ENCODE data around the gene AP3B1.

The AP3B1 gene

GRCh38 chr5:78294248-78295034, at the start of gene AP3B1:
Gene AP3B1, minus strand, starts transcription at chr5:78294698. Its CDS starts 119 bp downstream, at chr5:78294579.
- peak; percentile 97 for DNase-seq

DNA sequence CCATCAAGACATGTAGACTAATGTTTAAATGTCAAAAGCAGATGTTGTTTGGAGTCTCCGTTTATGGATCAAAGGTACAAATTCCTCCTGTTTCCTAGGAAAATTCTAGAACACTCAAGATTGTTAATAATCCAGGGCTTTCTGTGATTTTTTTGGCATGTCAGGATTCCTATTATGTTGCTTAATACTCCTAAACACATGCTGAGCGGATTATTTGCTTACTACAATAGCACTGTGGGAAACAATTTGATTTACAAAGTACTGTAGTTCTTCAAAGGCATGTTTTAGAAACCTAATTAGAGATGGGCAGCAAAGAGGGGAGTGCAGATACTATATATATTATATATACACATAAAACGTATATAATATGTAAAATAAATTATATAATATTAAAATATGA, 46.9 kb upstream of the AP3B1 start:
- no peak for DNase-seq

DNA sequence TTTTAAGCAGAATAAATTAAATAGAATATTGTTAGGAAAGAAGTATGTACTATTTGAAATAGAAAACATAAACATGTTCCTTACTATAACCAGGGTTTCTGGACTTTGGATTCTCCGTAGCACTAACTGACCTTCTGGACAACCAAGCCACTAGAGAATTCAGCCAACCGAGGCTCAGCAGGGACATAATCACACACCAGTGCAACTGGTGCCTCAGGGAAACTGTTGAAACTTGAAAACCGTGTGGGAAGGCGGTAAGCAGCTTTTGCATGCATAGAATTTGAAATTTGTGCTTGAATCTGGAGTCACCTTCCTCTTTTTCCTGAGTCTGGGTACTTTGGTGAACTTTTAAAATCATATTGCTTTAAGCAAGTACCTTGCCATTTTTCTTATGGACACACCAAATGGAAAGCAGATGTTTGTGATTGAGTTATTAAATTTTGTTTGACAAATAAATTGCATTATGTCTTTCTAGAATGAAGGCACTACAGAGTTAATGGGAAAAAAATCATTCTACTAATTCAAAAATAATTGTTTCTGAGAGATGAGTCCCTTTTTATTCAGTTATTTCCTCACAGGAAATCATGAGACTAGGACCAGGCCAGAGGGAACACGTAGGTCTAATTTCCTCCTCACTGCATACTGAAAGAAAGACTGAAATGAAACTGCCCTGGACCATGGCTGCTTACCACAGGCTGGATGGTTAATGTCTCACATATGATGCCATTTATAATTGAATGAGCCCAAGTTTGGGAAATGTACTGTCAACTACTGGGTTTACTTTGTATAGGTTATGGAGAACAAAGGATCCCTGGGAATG, 45.3 kb upstream of the AP3B1 start:
- DNase-seq: no peak

- DNase-seq: no peak
Measured at GRCh38 chr5:78336698-78337097, 42.2 kb upstream of the AP3B1 start.

DNA sequence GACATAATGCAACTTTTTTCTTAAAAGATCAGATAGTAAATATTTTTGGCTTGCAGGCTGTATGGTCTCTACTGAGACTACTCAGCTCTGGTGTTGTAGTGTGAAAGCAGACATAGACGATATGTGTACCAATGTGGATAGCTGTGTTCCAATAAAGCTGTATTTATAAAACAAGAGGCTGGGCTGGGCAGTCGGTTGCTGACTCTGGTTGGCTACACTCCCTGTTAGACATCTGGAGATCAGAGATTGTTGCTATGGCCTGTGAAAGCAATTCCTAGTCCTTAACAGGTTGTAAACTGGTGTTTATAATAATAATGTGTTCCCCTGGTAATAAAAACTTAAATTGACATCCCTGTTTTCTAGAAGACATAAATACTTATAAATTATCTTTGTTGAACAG, 41.5 kb upstream of the AP3B1 start:
- DNase-seq: no peak

DNA sequence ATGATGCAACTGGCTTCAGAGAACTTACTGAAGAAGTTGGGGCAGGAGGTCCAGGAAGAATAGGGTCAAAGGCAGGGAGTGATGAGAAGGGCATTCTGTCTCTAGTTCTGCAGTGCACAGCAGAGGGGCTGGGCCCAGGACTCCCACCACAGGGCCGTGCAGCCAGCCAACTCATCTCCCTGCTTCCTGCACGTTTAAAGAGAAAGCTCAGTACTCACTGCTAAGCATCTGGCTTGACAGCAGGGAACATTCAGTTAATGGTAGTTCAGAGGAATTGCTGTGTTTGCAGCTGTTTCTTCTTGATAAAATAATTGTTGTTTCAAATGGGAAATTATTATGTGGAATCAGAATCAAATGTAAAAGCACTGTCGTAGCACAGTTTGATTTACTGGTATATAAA, 40.3 kb upstream of the AP3B1 start:
- DNase-seq: no peak

DNA sequence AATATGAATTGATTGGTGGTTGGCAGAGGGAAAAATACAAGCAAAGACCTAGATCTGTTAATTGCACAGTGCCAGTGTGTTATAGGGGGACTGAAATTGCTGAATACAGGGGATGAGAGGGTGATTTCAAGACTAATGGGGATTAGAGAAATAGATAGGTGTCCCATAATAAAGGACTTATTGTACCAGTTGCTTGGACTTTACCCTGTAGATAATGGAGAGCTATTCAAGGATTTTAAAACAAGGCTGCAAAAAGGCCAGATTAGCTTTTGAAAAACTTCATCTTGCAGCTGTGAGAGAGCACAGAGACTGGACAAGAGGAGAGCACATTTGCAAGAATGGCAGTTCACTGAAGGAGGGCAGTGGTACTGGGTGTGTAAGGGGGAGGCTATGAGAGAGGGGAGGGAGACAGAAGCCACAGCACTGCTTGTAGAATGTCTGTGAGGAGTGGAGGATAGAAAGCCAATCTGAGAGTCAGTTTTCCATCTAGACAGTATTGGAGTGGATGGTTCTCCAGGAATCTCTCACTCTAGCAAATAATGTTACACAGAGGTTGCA, 37.1 kb upstream of the AP3B1 start:
- DNase-seq: no peak

DNA sequence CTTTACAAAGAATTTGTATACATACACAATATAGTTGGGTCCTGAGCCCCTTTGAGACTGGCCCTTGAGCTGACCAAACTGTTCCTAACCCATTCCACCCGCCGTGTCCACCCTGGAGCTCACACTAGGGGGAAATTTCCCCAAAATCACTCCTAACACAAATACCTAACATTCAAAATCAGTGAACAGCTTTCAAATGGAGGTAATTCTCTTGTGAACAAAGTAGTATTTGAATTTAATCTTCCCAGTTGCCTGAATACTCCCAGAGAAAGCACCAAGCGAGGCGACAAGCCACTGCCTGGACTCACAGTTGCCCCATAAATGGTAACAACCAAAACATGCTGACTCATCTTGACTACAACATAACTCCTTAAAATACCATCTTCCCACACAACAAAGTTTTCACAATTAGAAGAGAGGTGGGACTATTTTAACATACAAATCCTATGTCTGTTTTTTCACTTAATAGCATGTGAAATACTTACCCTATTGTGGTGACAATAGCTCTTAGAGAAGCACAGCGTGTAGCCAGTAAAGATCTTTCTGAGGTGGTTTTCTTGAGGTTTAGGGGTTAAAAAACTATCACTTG, 34.2 kb upstream of the AP3B1 start:
- DNase-seq: no peak

DNA sequence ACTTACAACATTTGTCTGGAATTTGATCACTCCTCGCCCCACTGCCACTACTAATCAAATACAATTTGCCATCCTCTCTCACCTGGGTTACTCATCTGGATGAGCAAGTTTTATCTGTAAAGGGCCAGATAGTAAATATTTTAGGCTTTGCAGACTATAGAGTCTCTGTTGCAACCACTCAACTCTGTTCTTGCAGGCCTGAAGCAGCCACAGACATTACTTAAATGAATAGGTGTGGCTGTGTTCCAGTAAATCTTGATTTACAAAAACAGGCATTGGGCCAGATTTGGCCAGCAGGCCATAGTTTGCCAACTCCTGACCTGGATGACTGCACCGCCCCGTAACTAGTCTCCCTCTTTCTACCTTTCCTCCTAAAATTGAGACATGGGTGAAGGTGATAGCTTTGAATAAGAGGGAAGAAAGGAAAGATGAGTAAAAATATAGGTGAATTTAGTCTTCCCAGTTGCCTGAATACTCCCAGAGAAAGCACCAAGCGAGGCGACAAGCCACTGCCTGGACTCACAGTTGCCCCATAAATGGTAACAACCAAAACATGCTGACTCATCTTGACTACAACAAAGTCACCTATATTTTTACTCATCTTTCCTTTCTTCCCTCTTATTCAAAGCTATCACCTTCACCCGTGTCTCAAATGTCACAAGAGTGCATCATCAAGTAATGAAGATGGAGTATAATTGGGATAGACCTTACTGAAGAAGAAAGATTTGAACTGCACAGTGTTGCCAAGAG, 33.4 kb upstream of the AP3B1 start:
- DNase-seq: no peak

DNA sequence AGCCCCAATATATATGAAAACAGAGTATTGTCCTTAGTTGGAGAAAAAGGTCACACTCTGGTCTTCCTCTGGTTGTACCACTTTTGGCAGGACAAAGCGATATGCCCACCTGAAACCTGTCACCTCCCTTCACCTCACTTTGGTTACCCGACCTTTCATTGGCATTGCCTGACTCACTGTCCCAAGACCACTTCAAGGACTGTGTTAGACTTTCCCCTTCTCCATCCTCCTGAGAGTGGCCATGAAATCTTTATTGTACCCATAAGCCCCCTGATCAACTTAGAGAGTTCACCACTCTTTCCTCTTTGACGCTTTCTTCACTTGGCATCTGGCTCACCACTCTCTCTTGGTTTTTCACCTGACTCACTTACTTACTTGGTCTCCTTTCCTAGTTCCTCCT, 32.4 kb upstream of the AP3B1 start:
- no peak for DNase-seq

GRCh38 chr5:78323241-78323640, 28.7 kb upstream of the AP3B1 start:
- DNase-seq: no peak

GRCh38 chr5:78320401-78320800, 25.9 kb upstream of the AP3B1 start:
- peak; percentile 26 for DNase-seq

DNA sequence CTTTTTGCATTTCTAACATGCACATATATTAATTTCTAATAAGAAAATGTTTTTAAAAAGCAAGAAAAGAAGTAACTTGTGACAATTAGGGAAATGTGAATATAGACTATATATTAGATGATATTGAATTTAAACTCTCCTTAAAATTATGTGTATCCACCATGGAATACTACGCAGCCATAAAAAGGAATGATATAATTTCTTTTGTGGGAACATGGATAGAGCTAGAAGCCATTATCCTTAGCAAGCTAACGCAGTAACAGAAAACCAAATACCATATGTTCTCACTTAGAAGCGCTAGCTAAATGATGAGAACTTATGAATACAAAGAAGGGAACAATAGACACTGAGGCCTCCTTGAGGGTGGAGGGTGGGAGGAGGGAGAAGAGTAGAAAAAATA, 23.8 kb upstream of the AP3B1 start:
- DNase-seq: no peak

GRCh38 chr5:78317515-78317914, 23.0 kb upstream of the AP3B1 start:
- no peak for DNase-seq

DNA sequence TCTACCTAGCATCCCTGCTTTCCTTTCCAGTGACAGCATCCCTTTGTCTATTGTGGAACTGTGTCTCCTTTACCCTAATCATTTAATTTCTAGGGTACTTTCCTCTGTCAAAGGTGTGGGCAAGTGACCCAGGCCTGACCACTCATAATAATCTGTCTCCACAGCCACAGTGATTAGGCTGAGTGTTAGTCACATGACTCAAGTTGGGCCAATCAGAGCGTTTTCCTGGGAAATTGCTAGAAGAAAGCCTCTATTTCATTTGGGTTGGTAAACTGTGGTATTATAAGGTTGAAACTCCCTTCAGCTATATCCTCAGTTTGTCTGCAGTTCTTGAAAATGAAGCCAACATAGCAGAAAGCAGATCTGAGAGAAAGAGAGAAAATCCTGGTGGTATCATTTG, 14.2 kb upstream of the AP3B1 start:
- DNase-seq: no peak

GRCh38 chr5:78300464-78301045, 6.1 kb upstream of the AP3B1 start:
- DNase-seq: peak; percentile 49

GRCh38 chr5:78295035-78295961, 800 bp upstream of the AP3B1 start:
- DNase-seq: peak; percentile 63

DNA sequence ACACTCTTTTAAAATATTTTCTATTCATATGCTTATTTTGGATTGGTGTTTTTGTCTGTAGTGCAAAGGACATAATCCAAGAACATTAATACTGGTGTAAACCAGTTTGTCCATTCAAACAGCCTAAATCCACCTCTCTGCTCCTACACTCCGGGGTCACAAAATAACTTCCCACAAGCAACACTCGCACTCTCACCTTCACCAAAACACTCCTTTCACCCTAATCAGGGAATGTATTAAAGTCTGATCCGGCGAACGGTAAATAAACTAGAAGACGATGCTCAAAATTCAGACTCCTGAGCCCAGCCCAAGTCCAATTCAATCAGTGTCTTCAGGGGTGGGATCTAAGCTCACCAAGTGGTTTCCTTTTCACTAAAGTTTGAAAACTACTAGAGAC, 649 bp downstream of the AP3B1 start:
- DNase-seq: no peak

GRCh38 chr5:78291687-78292086, 2.8 kb downstream of the AP3B1 start:
- no peak for DNase-seq

DNA sequence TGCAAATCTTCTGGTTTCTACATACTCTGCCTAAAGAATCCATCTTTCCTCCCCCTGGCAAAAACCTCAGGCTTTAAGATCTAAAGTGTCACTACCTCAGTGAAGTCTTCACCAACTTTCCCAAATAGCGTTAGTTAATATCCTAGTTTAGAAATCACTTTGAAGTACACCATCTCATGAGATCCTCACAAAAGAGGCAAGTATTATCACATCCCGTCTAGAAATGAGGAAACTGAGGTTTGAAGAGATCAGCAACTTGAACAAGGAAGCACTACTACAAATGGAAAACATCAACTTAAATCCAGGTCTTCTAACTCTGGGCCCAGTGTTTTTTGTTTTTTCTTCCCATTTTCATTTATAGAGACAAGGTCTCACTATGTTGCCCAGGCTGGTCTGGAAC, 4.6 kb downstream of the AP3B1 start:
- no peak for DNase-seq

GRCh38 chr5:78288246-78288645, 6.3 kb downstream of the AP3B1 start:
- no peak for DNase-seq

Data from CD4-positive, alpha-beta T cell treated with Interleukin-17A for 1 hour (primary cell).